ENCODE results near the gene KPNB1. TPM values are rescaled to one million over a fixed set of nuclear protein-coding genes. Genes with fewer than 3 reads are reported as not detected.

KPNB1 gene
- total RNA-seq, 1 donor from 2014 or later = 210 TPM

DNA sequence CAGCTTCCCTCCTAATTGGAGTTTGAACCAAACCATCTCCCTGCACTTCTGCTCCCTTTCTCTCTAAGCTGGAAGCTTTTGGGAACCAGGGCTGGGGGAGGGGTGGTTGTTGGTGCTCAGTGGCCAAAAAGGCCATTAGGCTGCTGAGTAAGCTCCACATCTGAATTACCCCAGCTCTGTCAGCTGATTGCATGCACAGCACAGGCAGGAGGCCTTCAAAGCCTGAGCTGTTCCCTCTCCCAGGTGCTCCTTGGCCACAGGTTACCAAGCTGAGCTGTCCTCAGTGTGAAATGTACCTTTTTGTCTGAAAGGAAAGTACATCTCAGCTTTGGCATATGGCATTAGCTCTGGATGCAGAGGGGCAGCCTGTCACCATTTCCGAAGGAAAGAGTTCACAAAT, 38.0 kb downstream of the KPNB1 start:
- no peak for DNase-seq
- Histone ChIP-seq H3K27me3 (ENCODE audit: low read depth) (no peaks in the 10 kb centered on the region), H3K4me1 (peaks cover 27% of the 10 kb centered on the region), H3K27ac (no peak overlapping the region), H3K9me3 (no peaks in the 10 kb centered on the region), H3K4me3 (no peak overlapping the region), H3K36me3 (peaks cover 34% of the 10 kb centered on the region)
- ATAC-seq = no peak
- intact Hi-C loops (cut with DNase I) = no loop called here
- TF ChIP-seq, protein P1, sequence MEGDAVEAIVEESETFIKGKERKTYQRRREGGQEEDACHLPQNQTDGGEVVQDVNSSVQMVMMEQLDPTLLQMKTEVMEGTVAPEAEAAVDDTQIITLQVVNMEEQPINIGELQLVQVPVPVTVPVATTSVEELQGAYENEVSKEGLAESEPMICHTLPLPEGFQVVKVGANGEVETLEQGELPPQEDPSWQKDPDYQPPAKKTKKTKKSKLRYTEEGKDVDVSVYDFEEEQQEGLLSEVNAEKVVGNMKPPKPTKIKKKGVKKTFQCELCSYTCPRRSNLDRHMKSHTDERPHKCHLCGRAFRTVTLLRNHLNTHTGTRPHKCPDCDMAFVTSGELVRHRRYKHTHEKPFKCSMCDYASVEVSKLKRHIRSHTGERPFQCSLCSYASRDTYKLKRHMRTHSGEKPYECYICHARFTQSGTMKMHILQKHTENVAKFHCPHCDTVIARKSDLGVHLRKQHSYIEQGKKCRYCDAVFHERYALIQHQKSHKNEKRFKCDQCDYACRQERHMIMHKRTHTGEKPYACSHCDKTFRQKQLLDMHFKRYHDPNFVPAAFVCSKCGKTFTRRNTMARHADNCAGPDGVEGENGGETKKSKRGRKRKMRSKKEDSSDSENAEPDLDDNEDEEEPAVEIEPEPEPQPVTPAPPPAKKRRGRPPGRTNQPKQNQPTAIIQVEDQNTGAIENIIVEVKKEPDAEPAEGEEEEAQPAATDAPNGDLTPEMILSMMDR (IDR thresholded peaks at IDR 0.05) = no peak

DNA sequence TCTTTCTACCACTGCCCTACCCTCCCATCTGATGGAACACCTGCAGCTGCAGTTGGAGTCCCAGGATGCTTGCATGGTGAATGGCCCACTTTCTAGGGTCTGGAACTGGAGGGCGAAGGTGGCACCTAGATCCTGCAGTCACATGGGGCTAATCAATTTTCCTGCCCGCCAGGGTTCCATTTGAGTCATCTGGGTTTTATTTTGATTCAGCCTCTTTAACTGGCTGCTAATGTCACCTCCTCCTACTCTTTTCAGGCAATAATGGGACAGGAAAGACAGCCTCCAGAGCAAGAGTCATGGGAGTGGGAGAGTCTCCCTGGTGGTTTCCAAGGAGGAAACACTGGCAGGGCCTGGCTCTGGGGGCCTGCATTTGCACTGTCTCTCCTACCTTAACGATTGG, 40.4 kb downstream of the KPNB1 start:
- intact Hi-C loops (cut with DNase I) = no loop called here
- TF ChIP-seq, protein P1 (IDR thresholded peaks at IDR 0.05) = no peak

DNA sequence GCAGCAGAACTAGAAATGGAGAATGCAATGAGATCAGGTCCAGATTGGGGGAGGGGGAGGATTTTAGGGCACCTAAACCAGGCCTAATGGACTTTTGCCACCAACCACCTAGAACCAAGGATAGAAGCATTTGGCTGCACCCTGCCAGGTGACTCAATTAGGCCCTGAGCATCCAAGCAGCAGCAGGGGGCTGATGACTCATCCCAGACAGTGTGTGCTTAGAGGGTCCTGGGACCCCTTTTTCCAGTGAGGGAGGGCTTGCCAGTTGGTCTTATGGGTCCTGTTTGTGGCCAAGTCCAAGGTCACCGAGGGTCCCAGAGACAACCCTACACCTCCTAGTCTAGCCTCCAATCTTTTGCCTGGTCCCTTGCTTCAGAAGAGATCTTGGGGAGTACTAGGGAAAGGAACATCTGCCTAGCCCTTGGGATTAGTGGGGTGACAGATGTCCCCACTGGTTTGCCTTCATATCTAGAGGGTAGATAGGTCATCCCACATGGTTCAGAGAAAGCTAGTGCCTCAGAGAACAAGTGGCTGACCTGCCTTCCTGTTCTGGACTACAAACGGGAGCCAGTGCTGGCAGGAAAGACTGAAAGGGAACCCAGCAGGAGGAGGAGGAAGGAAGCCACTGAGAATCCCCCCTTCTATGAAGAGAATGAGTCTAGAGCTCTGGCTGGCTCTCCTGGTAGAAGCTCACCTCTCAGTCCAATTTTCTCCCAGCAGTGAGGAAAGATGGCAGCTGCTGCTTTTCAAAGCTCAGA, 42.6 kb downstream of the KPNB1 start:
- DNase-seq (no peak), ATAC-seq (no peak)
- TF ChIP-seq, protein P1 (IDR thresholded peaks at IDR 0.05) = no peak
- Histone ChIP-seq H3K36me3 (no peaks in the 10 kb centered on the region), H3K9me3 (no peaks in the 10 kb centered on the region), H3K4me3 (no peak overlapping the region), H3K27me3 (ENCODE audit: low read depth) (no peaks in the 10 kb centered on the region), H3K27ac (no peak overlapping the region), H3K4me1 (peaks cover 37% of the 10 kb centered on the region)
- intact Hi-C loops (cut with DNase I) = no loop called here

More for the DNA sequence above, 40.4 kb downstream of the KPNB1 start:
- Histone ChIP-seq H3K27me3 (ENCODE audit: low read depth) (no peaks in the 10 kb centered on the region), H3K27ac (no peak overlapping the region), H3K4me3 (no peak overlapping the region), H3K4me1 (peaks cover 36% of the 10 kb centered on the region), H3K36me3 (peaks cover 10% of the 10 kb centered on the region), H3K9me3 (no peaks in the 10 kb centered on the region)
- DNase-seq = no peak
- no peak for ATAC-seq

DNA sequence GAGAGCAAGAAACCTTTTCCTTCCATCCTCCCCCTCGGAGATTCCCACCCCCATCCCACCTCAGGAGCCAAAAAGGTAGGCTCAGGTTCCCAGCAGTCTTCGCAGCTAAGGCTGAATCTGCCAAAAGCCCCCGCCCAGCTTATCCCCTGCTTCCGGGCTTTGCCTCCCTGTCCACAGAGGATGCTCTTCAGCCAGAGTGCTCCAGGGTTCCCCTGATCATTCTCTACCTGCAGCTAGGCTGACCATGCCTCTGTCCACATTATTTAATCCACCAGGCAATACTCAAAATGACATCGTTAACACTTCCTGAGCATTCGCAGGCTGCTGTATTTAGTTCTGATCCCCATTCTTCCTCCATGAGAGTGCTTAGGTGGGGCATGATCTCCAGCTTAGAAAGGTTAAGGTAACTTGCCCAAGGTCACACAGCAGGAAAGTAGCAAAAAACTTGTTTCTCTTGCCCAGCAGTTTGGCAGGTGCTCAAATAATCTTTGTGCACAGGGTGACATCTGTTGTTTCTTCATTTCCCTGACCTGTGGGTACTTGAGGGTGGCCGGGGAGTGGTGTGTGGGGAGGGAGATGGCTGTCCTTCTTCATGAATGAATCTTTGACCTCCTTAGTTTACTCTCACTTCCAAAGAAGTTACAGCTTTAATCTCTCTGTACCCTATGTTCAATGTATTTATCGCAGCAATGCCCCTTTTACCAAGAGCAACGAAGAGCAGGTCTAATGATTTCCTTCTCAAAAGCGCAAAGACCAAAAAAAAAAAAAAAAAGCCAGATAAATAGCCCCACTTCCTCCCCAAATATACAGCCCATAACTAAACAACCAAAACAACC, 43.4 kb downstream of the KPNB1 start:
- H3K9me3 ChIP-seq = no peaks in the 10 kb centered on the region
- H3K27ac ChIP-seq = peak overlapping the region; percentile 79
- intact Hi-C loops (cut with DNase I) = no loop called here
- H3K4me3 ChIP-seq = peak overlapping the region; percentile 94
- no peaks in the 10 kb centered on the region for H3K36me3 ChIP-seq
- peaks cover 30% of the 10 kb centered on the region for H3K4me1 ChIP-seq
- no peak for ATAC-seq
- no peaks in the 10 kb centered on the region for H3K27me3 ChIP-seq (ENCODE audit: low read depth)
- TF ChIP-seq, protein P1 (IDR thresholded peaks at IDR 0.05) = no peak
- no peak for DNase-seq

DNA sequence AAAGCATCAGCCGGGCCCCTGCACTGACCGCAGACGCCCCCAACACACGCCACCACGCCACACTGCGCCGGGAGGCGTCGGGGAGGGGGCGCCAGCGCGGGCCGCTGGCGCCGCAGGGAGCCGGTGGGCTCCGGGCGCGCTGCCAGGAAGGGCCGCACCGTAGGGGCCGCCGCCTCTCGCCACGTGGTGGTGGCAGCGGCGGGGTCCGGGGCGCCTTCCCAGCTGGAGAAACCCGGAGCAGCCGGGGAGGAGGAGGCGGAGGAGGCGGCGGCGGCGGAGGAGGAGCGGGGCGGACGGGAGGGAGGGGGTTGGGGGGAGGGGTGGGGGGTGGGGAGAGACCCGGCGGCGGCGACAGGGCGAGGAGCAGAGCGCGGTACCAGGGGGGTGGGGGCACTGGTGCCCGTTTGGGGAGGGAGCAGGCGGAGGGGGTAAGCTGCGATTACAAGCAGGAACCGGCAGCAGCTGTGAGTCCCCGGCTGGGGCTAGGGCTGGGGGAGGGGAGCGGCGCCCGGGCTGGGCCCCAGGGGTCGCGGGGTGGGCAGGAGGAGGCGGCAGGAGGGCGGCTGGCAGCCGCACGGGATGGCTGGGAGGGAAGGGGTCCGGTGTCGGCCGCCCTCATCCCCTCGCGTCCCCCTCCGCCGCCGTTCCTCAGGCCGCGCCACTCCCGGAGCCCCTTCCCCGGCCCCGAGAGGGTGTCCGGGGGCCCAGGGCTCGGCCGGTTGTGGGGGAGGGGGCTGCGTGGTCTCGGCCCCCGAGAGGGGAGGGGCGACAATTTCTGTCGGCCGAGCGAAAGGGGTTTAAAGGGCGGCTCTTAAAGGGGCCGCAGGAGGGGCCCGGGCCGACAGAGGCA, 44.2 kb downstream of the KPNB1 start, which contains the start of gene TBKBP1:
TBKBP1 (plus strand) TSS at position 431 of the 850 bp plus-strand sequence. CDS start 1,952 bp downstream, outside the sequence.
- ATAC-seq (peak; percentile 48 to 51), DNase-seq (peak; percentile 66)
- peak within 1 kb of the TSS; percentile 79 for H3K27ac ChIP-seq
- TF ChIP-seq, protein P1 (IDR thresholded peaks at IDR 0.05) = no peak
- H3K27me3 ChIP-seq (ENCODE audit: low read depth) = no peaks in the 10 kb centered on the region
- H3K36me3 ChIP-seq = peaks cover under 1% of the 10 kb centered on the region
- peak within 1 kb of the TSS; percentile 94 for H3K4me3 ChIP-seq
- intact Hi-C loops (cut with DNase I) = no loop called here
- H3K4me1 ChIP-seq = peaks cover 30% of the 10 kb centered on the region
- H3K9me3 ChIP-seq = no peaks in the 10 kb centered on the region

Data from lower lobe of right lung (tissue), 2 donors.